Lower leg skin (tissue), 3 donors: Measurements from ENCODE around the gene MPST.
A peak's percentile ranks its signal among the peaks of the same experiment; 100 is the strongest.

ENCODE experiments used
- CTCF ChIP-seq, 3 donors: fragments of 450-650 bp; IDR thresholded peaks; one replicate each; pipeline ENCODE4 v1.5.1; 2016; ENCODE audit warnings: antibody characterized with exemption in 3 of 3, mild to moderate bottlenecking in 3 of 3, moderate library complexity in 2 of 3
- POLR2A ChIP-seq, 2 donors: fragments of 450-650 bp; IDR thresholded peaks; one replicate each; pipeline ENCODE4 v1.6.1; 2016 to 2017; ENCODE audit warnings: antibody characterized with exemption in 2 of 2, mild to moderate bottlenecking in 1 of 2, moderate library complexity in 1 of 2

GRCh38 chr22:37019309-37020191, at the start of gene MPST, which contains the start of gene TST:
- no peak for TF ChIP-seq CTCF (IDR thresholded peaks at IDR 0.05)
- peak in 1 of 2 donors; percentile 17 for TF ChIP-seq POLR2A (IDR thresholded peaks at IDR 0.05)
